Natural killer cell (primary cell): ENCODE data around the gene ANKRD50. TPM values are rescaled to one million over a fixed set of nuclear protein-coding genes. Genes with fewer than 3 reads are reported as not detected.

ENCODE experiments used
- ATAC-seq, 3 donors: fragments of 150-1000 bp in 2 of 3; fragments of 200-7000 bp in 1 of 3; cut with Tn5 transposase; 1 replicate in 1 of 3; 2 replicates in 2 of 3; pipeline ENCODE4 v1.10.0; 2021; ENCODE audit warnings: mild to moderate bottlenecking in 2 of 3, moderate library complexity in 2 of 3
- DNase-seq, 2 donors: peaks; one replicate each; pipeline versions ENCODE4 v3.0.0 to v3.0.0-alpha.2; 2013 to 2021; ENCODE audit warnings: mixed read lengths in 1 of 2
- H3K27ac ChIP-seq: one replicate; pipeline ENCODE4 v1.5.1; 2013; ENCODE audit warnings: mild to moderate bottlenecking, low read length
- H3K27me3 ChIP-seq: one replicate; pipeline ENCODE4 v1.6.1; 2013; ENCODE audit warnings: low read length; ENCODE audit not compliant: control insufficient read depth, insufficient read depth
- H3K36me3 ChIP-seq: one replicate; pipeline ENCODE4 v1.6.1; 2013; ENCODE audit warnings: low read length; ENCODE audit not compliant: control insufficient read depth, insufficient read depth
- H3K4me1 ChIP-seq: one replicate; pipeline ENCODE4 v1.6.1; 2013; ENCODE audit warnings: low read length; ENCODE audit not compliant: control insufficient read depth, insufficient read depth
- H3K4me3 ChIP-seq: one replicate; pipeline ENCODE4 v1.5.1; 2013; ENCODE audit warnings: low read length
- H3K9me3 ChIP-seq: one replicate; pipeline ENCODE4 v1.6.1; 2013; ENCODE audit warnings: low read length; ENCODE audit not compliant: control insufficient read depth, insufficient read depth
- H3K27ac Mint-ChIP-seq, 2 donors: one replicate each; pipeline ENCODE4 v1.8.0; 2022; ENCODE audit warnings: mild to moderate bottlenecking in 2 of 2, mixed read lengths in 2 of 2, moderate library complexity in 1 of 2
- H3K27me3 Mint-ChIP-seq, 2 donors: one replicate each; pipeline ENCODE4 v1.8.0; 2022; ENCODE audit warnings: low read depth in 2 of 2, mixed read lengths in 2 of 2
- H3K36me3 Mint-ChIP-seq: one replicate; pipeline ENCODE4 v1.8.0; 2022; ENCODE audit warnings: mixed read lengths
- H3K4me1 Mint-ChIP-seq, 2 donors: one replicate each; pipeline ENCODE4 v1.8.0; 2022; ENCODE audit warnings: mixed read lengths in 2 of 2
- H3K4me3 Mint-ChIP-seq: one replicate; pipeline ENCODE4 v1.8.0; 2022; ENCODE audit warnings: mild to moderate bottlenecking, moderate library complexity, mixed read lengths
- H3K9me3 Mint-ChIP-seq, 2 donors: one replicate each; pipeline ENCODE4 v1.8.0; 2022; ENCODE audit warnings: mixed read lengths in 2 of 2
- CTCF ChIP-seq: fragments of 200-600 bp; IDR thresholded peaks from one replicate; pipeline ENCODE4 v1.8.0; 2022; ENCODE audit warnings: antibody characterized with exemption
- WGBS: methylation state at CpG from one replicate; pipeline ENCODE4 v1.1.7; 2013; ENCODE audit warnings: missing lambda C conversion rate; ENCODE audit not compliant: insufficient coverage; 5-methylcytosine and 5-hydroxymethylcytosine counted together
- intact Hi-C: fragments of 100-400 bp; cut with micrococcal nuclease; formaldehyde crosslinking; loops from one replicate; pipeline ENCODE4 v1.14.2; 2022
- total RNA-seq, 4 donors: library from RNA; stranded (reverse); fragments of 120-200 nt in 1 of 4; gene quantifications; one replicate each; pipeline versions ENCODE4 v1.2.3 to v1.2.4, GENCODE V29; 2013 to 2022

The ANKRD50 gene
- total RNA-seq, 3 donors from 2014 or later (not counting 1 experiment from before 2014, with no cell fraction given), result 0.82 to 1.3 (median 0.90) TPM

GRCh38 chr4:124737619-124738018 is 25.1 kb upstream of the ANKRD50 start:
- 67% methylated on average over 1 of the region's 2 CpGs for WGBS
- Mint-ChIP-seq H3K36me3 (no peaks in the 10 kb centered on the region), H3K27me3 (no peaks in the 10 kb centered on the region)

GRCh38 chr4:124736526-124736925 is 24.0 kb upstream of the ANKRD50 start:
- no peak for DNase-seq
- Histone ChIP-seq H3K4me1 (no peaks in the 10 kb centered on the region), H3K4me3 (no peak overlapping the region), H3K36me3 (no peaks in the 10 kb centered on the region), H3K27me3 (no peaks in the 10 kb centered on the region), H3K9me3 (no peaks in the 10 kb centered on the region), H3K27ac (no peak overlapping the region)
- Mint-ChIP-seq H3K36me3 (no peaks in the 10 kb centered on the region), H3K4me1 (no peaks in the 10 kb centered on the region), H3K27ac (no peak overlapping the region), H3K27me3 (no peaks in the 10 kb centered on the region), H3K4me3 (no peak overlapping the region), H3K9me3 (no peaks in the 10 kb centered on the region)
- no CpG with 5 or more reads among the region's 1 CpG for WGBS
- ATAC-seq, result no peak
- TF ChIP-seq CTCF, result no peak
- intact Hi-C loops, result no loop called here

More at GRCh38 chr4:124737619-124738018, 25.1 kb upstream of the ANKRD50 start:
- TF ChIP-seq CTCF, result no peak
- DNase-seq (no peak), ATAC-seq (no peak)
- Mint-ChIP-seq H3K4me3 (no peak overlapping the region), H3K4me1 (no peaks in the 10 kb centered on the region), H3K27ac (no peak overlapping the region), H3K9me3 (no peaks in the 10 kb centered on the region)
- intact Hi-C loops, result no loop called here
- Histone ChIP-seq H3K36me3 (no peaks in the 10 kb centered on the region), H3K4me1 (no peaks in the 10 kb centered on the region), H3K9me3 (no peaks in the 10 kb centered on the region), H3K27me3 (no peaks in the 10 kb centered on the region), H3K4me3 (no peak overlapping the region), H3K27ac (no peak overlapping the region)

- H3K4me1 ChIP-seq, result no peaks in the 10 kb centered on the region
- H3K4me3 ChIP-seq, result no peak overlapping the region
- H3K27me3 ChIP-seq, result no peaks in the 10 kb centered on the region
- Mint-ChIP-seq H3K27ac (no peak overlapping the region), H3K4me1 (no peaks in the 10 kb centered on the region), H3K36me3 (no peaks in the 10 kb centered on the region), H3K27me3 (peaks cover 0 to 7% of the 10 kb centered on the region in 2 donors), H3K9me3 (no peaks in the 10 kb centered on the region), H3K4me3 (no peak overlapping the region)
- no peak for ATAC-seq
- DNase-seq, result no peak
- H3K36me3 ChIP-seq, result no peaks in the 10 kb centered on the region
- WGBS, result 95% methylated on average over 4 of the region's 5 CpGs
- intact Hi-C loops, result no loop called here
- no peak for TF ChIP-seq CTCF
- no peak overlapping the region for H3K27ac ChIP-seq
- no peaks in the 10 kb centered on the region for H3K9me3 ChIP-seq
These were observed 14.9 kb upstream of the ANKRD50 start for GRCh38 chr4:124727331-124727890.

GRCh38 chr4:124726269-124726668 is 13.7 kb upstream of the ANKRD50 start:
- Histone ChIP-seq H3K36me3 (no peaks in the 10 kb centered on the region), H3K9me3 (no peaks in the 10 kb centered on the region), H3K4me1 (no peaks in the 10 kb centered on the region), H3K27ac (no peak overlapping the region), H3K27me3 (no peaks in the 10 kb centered on the region), H3K4me3 (no peak overlapping the region)
- DNase-seq (no peak), ATAC-seq (no peak)
- intact Hi-C loops, result no loop called here
- H3K4me1 Mint-ChIP-seq, result no peaks in the 10 kb centered on the region
- TF ChIP-seq CTCF, result no peak
- no peaks in the 10 kb centered on the region for H3K36me3 Mint-ChIP-seq
- no peak overlapping the region for H3K4me3 Mint-ChIP-seq
- WGBS, result 86% methylated on average over 1 of the region's 3 CpGs
- peaks cover 0 to 7% of the 10 kb centered on the region in 2 donors for H3K27me3 Mint-ChIP-seq
- H3K9me3 Mint-ChIP-seq, result no peaks in the 10 kb centered on the region
- H3K27ac Mint-ChIP-seq, result no peak overlapping the region
